Peyer's patch (tissue), 4 donors: Measurements from ENCODE around the gene PLEKHN1. TPM values are rescaled to one million over a fixed set of nuclear protein-coding genes. Genes with fewer than 3 reads are reported as not detected.

Experiments
- DNase-seq, 3 donors: peaks; one replicate each; pipeline ENCODE4 v3.0.0-alpha.2; 2017 to 2019
- H3K27ac ChIP-seq, 4 donors: fragments of 200-600 bp; sonication (generic); one replicate each; pipeline ENCODE4 v1.5.1; 2016 to 2019
- H3K27me3 ChIP-seq, 2 donors: fragments of 200-600 bp; sonication (generic); one replicate each; pipeline ENCODE4 v1.5.1; 2019
- H3K36me3 ChIP-seq, 3 donors: fragments of 200-600 bp; sonication (generic); one replicate each; pipeline ENCODE4 v1.5.1; 2016 to 2019
- H3K4me1 ChIP-seq, 4 donors: fragments of 200-600 bp; sonication (generic); one replicate each; pipeline ENCODE4 v1.5.1; 2016 to 2019
- H3K4me3 ChIP-seq, 4 donors: fragments of 200-600 bp; sonication (generic); 1 replicate in 3 of 4; 2 replicates in 1 of 4; pipeline ENCODE4 v1.5.1; 2016 to 2019; ENCODE audit warnings: mild to moderate bottlenecking in 1 of 4
- H3K9me3 ChIP-seq, 4 donors: fragments of 200-600 bp; sonication (generic); one replicate each; pipeline ENCODE4 v1.5.1; 2016 to 2019; ENCODE audit warnings: mild to moderate bottlenecking in 1 of 4
- CTCF ChIP-seq, 6 experiments: fragments of 450-650 bp in 4 of 6; fragments of 200-600 bp in 2 of 6; sonication (generic) in 1 of 6; IDR thresholded peaks; one replicate each; pipeline ENCODE4 v1.5.1; 2017 to 2019; ENCODE audit warnings: antibody characterized with exemption in 6 of 6, mild to moderate bottlenecking in 3 of 6, moderate library complexity in 1 of 6
- POLR2A ChIP-seq, 2 donors: fragments of 450-650 bp; IDR thresholded peaks; one replicate each; pipeline ENCODE4 v1.5.1; 2017; ENCODE audit warnings: antibody characterized with exemption in 2 of 2, mild to moderate bottlenecking in 2 of 2, moderate library complexity in 2 of 2
- total RNA-seq, 4 donors: library from RNA; depleted of rRNA; stranded (reverse); fragments of >200 nt; gene quantifications; one replicate each; pipeline ENCODE4 v1.1.0, GENCODE V29; 2016

PLEKHN1 gene
- total RNA-seq, 4 donors from 2014 or later: 0.40 to 0.83 (median 0.47) TPM; not detected in 1

- no peaks in the 10 kb centered on the region for H3K36me3 ChIP-seq
- no peak overlapping the region for H3K27ac ChIP-seq
- TF ChIP-seq POLR2A (IDR thresholded peaks at IDR 0.05) (no peak), CTCF (IDR thresholded peaks at IDR 0.05) (no peak)
- H3K4me1 ChIP-seq: peaks cover 0 to 30% (median 17%) of the 10 kb centered on the region in 4 donors
- H3K4me3 ChIP-seq: no peak overlapping the region
- H3K27me3 ChIP-seq: peaks cover 0 to 30% of the 10 kb centered on the region in 2 donors
- peaks cover 0 to 9% (median 0%) of the 10 kb centered on the region in 4 donors for H3K9me3 ChIP-seq
- DNase-seq: no peak
Observed at GRCh38 chr1:995665-996633, 29.7 kb downstream of the PLEKHN1 start.

GRCh38 chr1:996851-997712 is 30.8 kb downstream of the PLEKHN1 start:
- no peaks in the 10 kb centered on the region for H3K36me3 ChIP-seq
- no peak overlapping the region for H3K4me3 ChIP-seq
- H3K27me3 ChIP-seq: peaks cover 0 to 30% of the 10 kb centered on the region in 2 donors
- H3K4me1 ChIP-seq: peaks cover 0 to 41% (median 25%) of the 10 kb centered on the region in 4 donors
- peak in 1 of 3 donors; percentile 50 for DNase-seq
- TF ChIP-seq CTCF (IDR thresholded peaks at IDR 0.05) (no peak), POLR2A (IDR thresholded peaks at IDR 0.05) (no peak)
- no peak overlapping the region for H3K27ac ChIP-seq
- H3K9me3 ChIP-seq: peaks cover 0 to 2% (median 0%) of the 10 kb centered on the region in 4 donors

- no peak overlapping the region for H3K27ac ChIP-seq
- H3K36me3 ChIP-seq: no peaks in the 10 kb centered on the region
- H3K9me3 ChIP-seq: no peaks in the 10 kb centered on the region
- TF ChIP-seq CTCF (IDR thresholded peaks at IDR 0.05) (no peak), POLR2A (IDR thresholded peaks at IDR 0.05) (no peak)
- H3K4me3 ChIP-seq: peak overlapping the region in 1 of 4 donors; percentile 57
- peaks cover 0 to 30% of the 10 kb centered on the region in 2 donors for H3K27me3 ChIP-seq
- DNase-seq: no peak
- peaks cover 0 to 41% (median 25%) of the 10 kb centered on the region in 4 donors for H3K4me1 ChIP-seq
Observed at GRCh38 chr1:997713-997992, 31.4 kb downstream of the PLEKHN1 start.

- Histone ChIP-seq H3K27ac (no peak overlapping the region), H3K27me3 (peaks cover 0 to 30% of the 10 kb centered on the region in 2 donors), H3K36me3 (no peaks in the 10 kb centered on the region), H3K4me3 (peak overlapping the region; percentile 31 to 59 (median 57)), H3K9me3 (no peaks in the 10 kb centered on the region), H3K4me1 (peaks cover 0 to 41% (median 25%) of the 10 kb centered on the region in 4 donors)
- TF ChIP-seq POLR2A (IDR thresholded peaks at IDR 0.05) (no peak), CTCF (IDR thresholded peaks at IDR 0.05) (no peak)
- DNase-seq: no peak
Observed at GRCh38 chr1:997993-998744, 31.9 kb downstream of the PLEKHN1 start.

GRCh38 chr1:998745-998994 is 32.4 kb downstream of the PLEKHN1 start:
- peak in 1 of 3 donors; percentile 49 for DNase-seq
- Histone ChIP-seq H3K27ac (peak overlapping the region in 1 of 4 donors; percentile 93), H3K4me3 (peak overlapping the region; percentile 31 to 59 (median 57)), H3K9me3 (no peaks in the 10 kb centered on the region), H3K36me3 (no peaks in the 10 kb centered on the region), H3K27me3 (peaks cover 0 to 30% of the 10 kb centered on the region in 2 donors), H3K4me1 (peaks cover 0 to 41% (median 25%) of the 10 kb centered on the region in 4 donors)
- TF ChIP-seq POLR2A (IDR thresholded peaks at IDR 0.05): no peak
- no peak for TF ChIP-seq CTCF (IDR thresholded peaks at IDR 0.05)
